Ascending aorta (tissue), 2 donors: ENCODE data around the gene IGFBP5. TPM values are rescaled to one million over a fixed set of nuclear protein-coding genes. Genes with fewer than 3 reads are reported as not detected.
A peak's percentile ranks its signal among the peaks of the same experiment; 100 is the strongest.

Experiments used
- DNase-seq, 2 donors: peaks; one replicate each; pipeline ENCODE4 v3.0.0-alpha.2; 2019; ENCODE audit warnings: low spot score in 2 of 2
- H3K27ac ChIP-seq, 2 donors: fragments of 200-600 bp; sonication (generic); one replicate each; pipeline ENCODE4 v1.5.1; 2016 to 2017; ENCODE audit warnings: mild to moderate bottlenecking in 1 of 2
- H3K27me3 ChIP-seq: fragments of 200-600 bp; sonication (generic); one replicate; pipeline ENCODE4 v1.5.1; 2017
- H3K36me3 ChIP-seq, 2 donors: fragments of 200-600 bp; sonication (generic); one replicate each; pipeline ENCODE4 v1.5.1; 2016
- H3K4me1 ChIP-seq, 2 donors: fragments of 200-600 bp; sonication (generic); one replicate each; pipeline ENCODE4 v1.5.1; 2016 to 2017; ENCODE audit warnings: mild to moderate bottlenecking in 1 of 2
- H3K4me3 ChIP-seq, 2 donors: fragments of 200-600 bp; sonication (generic); one replicate each; pipeline ENCODE4 v1.5.1; 2016 to 2017; ENCODE audit warnings: mild to moderate bottlenecking in 1 of 2
- H3K9me3 ChIP-seq, 2 donors: fragments of 200-600 bp; sonication (generic); one replicate each; pipeline ENCODE4 v1.5.1; 2016
- CTCF ChIP-seq, 3 experiments: fragments of 200-600 bp in 2 of 3; fragments of 450-650 bp in 1 of 3; sonication (generic) in 2 of 3; IDR thresholded peaks; one replicate each; pipeline ENCODE4 v1.5.1; 2016 to 2019; ENCODE audit warnings: antibody characterized with exemption in 3 of 3, mild to moderate bottlenecking in 1 of 3, moderate library complexity in 1 of 3
- intact Hi-C: fragments of 100-400 bp; cut with DNase I; formaldehyde crosslinking; loops from one replicate; pipeline ENCODE4 v1.15.1; 2023
- total RNA-seq: library from RNA; depleted of rRNA; stranded (reverse); fragments of >200 nt; gene quantifications from one replicate; pipeline ENCODE4 v1.1.0, GENCODE V29; 2016

IGFBP5 gene
- total RNA-seq, 1 donor from 2014 or later: 1,280 TPM

- DNase-seq: no peak
Observed at GRCh38 chr2:216690456-216690852, 4.9 kb downstream of the IGFBP5 start.

GRCh38 chr2:216689397-216689796 lies 6.0 kb downstream of the IGFBP5 start:
- intact Hi-C loops: no loop called here
- TF ChIP-seq CTCF (IDR thresholded peaks at IDR 0.05): no peak
- H3K36me3 ChIP-seq: peaks cover 5 to 15% of the 10 kb centered on the region in 2 donors
- no peak for DNase-seq
- no peaks in the 10 kb centered on the region for H3K9me3 ChIP-seq
- H3K27ac ChIP-seq: peak overlapping the region; percentile 87 to 93
- H3K4me3 ChIP-seq: peak overlapping the region; percentile 20 to 89
- H3K27me3 ChIP-seq: no peaks in the 10 kb centered on the region
- peaks cover 26 to 65% of the 10 kb centered on the region in 2 donors for H3K4me1 ChIP-seq

More at GRCh38 chr2:216690456-216690852, 4.9 kb downstream of the IGFBP5 start:
- Histone ChIP-seq H3K27ac (peak overlapping the region; percentile 87 to 93), H3K27me3 (no peaks in the 10 kb centered on the region), H3K4me3 (peak overlapping the region; percentile 58 to 89), H3K9me3 (no peaks in the 10 kb centered on the region), H3K36me3 (peaks cover 5 to 9% of the 10 kb centered on the region in 2 donors), H3K4me1 (peaks cover 22 to 61% of the 10 kb centered on the region in 2 donors)
- intact Hi-C loops: loop anchor here (5.0 to 10.0 kb wide), 2 partner anchors 744 to 962 kb away; no protein-coding TSS in a partner anchor
- TF ChIP-seq CTCF (IDR thresholded peaks at IDR 0.05): no peak

GRCh38 chr2:216688731-216689340 lies 6.5 kb downstream of the IGFBP5 start:
- no peak for DNase-seq
- H3K27ac ChIP-seq: peak overlapping the region; percentile 87 to 93
- H3K27me3 ChIP-seq: no peaks in the 10 kb centered on the region
- intact Hi-C loops: no loop called here
- no peak for TF ChIP-seq CTCF (IDR thresholded peaks at IDR 0.05)
- H3K4me1 ChIP-seq: peaks cover 24 to 70% of the 10 kb centered on the region in 2 donors
- peak overlapping the region; percentile 20 to 89 for H3K4me3 ChIP-seq
- H3K36me3 ChIP-seq: peaks cover 5 to 15% of the 10 kb centered on the region in 2 donors
- H3K9me3 ChIP-seq: no peaks in the 10 kb centered on the region

GRCh38 chr2:216687646-216688045 lies 7.7 kb downstream of the IGFBP5 start:
- DNase-seq: no peak
- peak in 2 of 3 experiments; percentile 24 to 31 for TF ChIP-seq CTCF (IDR thresholded peaks at IDR 0.05)
- intact Hi-C loops: no loop called here
- no peak overlapping the region for H3K4me3 ChIP-seq
- H3K27ac ChIP-seq: peak overlapping the region; percentile 87 to 93
- H3K27me3 ChIP-seq: no peaks in the 10 kb centered on the region
- H3K9me3 ChIP-seq: no peaks in the 10 kb centered on the region
- peaks cover 5 to 15% of the 10 kb centered on the region in 2 donors for H3K36me3 ChIP-seq
- H3K4me1 ChIP-seq: peaks cover 24 to 78% of the 10 kb centered on the region in 2 donors

GRCh38 chr2:216687111-216687510 lies 8.2 kb downstream of the IGFBP5 start:
- H3K36me3 ChIP-seq: peaks cover 5 to 15% of the 10 kb centered on the region in 2 donors
- no peaks in the 10 kb centered on the region for H3K27me3 ChIP-seq
- no peak for DNase-seq
- H3K27ac ChIP-seq: peak overlapping the region; percentile 87 to 93
- H3K4me1 ChIP-seq: peaks cover 24 to 80% of the 10 kb centered on the region in 2 donors
- H3K4me3 ChIP-seq: no peak overlapping the region
- intact Hi-C loops: no loop called here
- TF ChIP-seq CTCF (IDR thresholded peaks at IDR 0.05): no peak
- H3K9me3 ChIP-seq: no peaks in the 10 kb centered on the region
